ENCODE data around the gene PPP2R3B.

PPP2R3B gene

DNA sequence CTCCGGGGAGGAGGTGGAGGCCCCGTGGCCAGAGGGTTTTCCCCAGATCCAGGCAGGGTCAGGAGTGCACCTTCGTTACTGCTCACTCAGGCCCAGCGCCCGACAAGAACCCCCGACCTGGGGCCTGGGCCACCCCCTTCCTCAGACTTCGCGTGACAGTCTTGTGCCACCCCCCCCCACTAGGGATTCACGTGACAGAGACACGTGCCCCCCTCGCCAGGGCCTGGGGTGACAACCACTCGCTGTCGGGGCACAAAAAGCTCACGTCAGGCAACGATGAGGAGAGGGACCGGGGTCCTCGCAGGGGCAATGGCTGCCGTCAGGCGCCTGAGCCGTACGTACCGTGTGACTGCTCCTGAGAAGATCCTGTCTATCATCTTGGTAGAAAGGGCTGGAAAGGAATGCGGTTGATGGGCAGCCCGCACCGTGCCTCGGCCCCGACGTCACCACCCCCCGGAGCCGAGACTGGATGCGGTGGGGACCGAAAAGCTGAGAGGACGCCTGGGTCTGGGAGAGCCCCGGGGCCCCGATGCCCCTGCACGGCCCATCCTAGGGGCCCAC lies 45.1 kb downstream of the PPP2R3B start:
- Histone ChIP-seq H3K79me2 (ENCODE audit: control insufficient read depth, low read length) (peaks cover 39% of the 10 kb centered on the region), H4K20me1 (ENCODE audit: control insufficient read depth, insufficient read depth, low read depth, low read length) (no peaks in the 10 kb centered on the region), H3K36me3 (ENCODE audit: control insufficient read depth, low read length) (peaks cover 64% of the 10 kb centered on the region), H3K4me3 (ENCODE audit: low read length) (no peak overlapping the region), H3K9me2 (replicated peaks; ENCODE audit: control insufficient read depth, low read length) (no peaks in the 10 kb centered on the region), H3F3A (ENCODE audit: control insufficient read depth, insufficient read depth) (no peaks in the 10 kb centered on the region), H3K4me1 (ENCODE audit: control insufficient read depth, low read length) (no peaks in the 10 kb centered on the region), H3K27ac (ENCODE audit: low read depth, low read length) (no peak overlapping the region), H3K27me3 (ENCODE audit: control insufficient read depth, low read length) (no peaks in the 10 kb centered on the region), H3K4me2 (ENCODE audit: low read length) (no peak overlapping the region), H3K9me3 (ENCODE audit: control insufficient read depth, insufficient read depth, low read length) (peaks cover 21% of the 10 kb centered on the region; the same call in 1 of the 2 replicates)
- TF ChIP-seq, protein P1, sequence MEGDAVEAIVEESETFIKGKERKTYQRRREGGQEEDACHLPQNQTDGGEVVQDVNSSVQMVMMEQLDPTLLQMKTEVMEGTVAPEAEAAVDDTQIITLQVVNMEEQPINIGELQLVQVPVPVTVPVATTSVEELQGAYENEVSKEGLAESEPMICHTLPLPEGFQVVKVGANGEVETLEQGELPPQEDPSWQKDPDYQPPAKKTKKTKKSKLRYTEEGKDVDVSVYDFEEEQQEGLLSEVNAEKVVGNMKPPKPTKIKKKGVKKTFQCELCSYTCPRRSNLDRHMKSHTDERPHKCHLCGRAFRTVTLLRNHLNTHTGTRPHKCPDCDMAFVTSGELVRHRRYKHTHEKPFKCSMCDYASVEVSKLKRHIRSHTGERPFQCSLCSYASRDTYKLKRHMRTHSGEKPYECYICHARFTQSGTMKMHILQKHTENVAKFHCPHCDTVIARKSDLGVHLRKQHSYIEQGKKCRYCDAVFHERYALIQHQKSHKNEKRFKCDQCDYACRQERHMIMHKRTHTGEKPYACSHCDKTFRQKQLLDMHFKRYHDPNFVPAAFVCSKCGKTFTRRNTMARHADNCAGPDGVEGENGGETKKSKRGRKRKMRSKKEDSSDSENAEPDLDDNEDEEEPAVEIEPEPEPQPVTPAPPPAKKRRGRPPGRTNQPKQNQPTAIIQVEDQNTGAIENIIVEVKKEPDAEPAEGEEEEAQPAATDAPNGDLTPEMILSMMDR (IDR thresholded peaks at IDR 0.05; ENCODE audit: low read depth, low read length, poor library complexity, severe bottlenecking): no peak
- TF ChIP-seq EZH2phosphoT487 (IDR thresholded peaks at IDR 0.05; ENCODE audit: borderline replicate concordance, low read length): no peak

DNA sequence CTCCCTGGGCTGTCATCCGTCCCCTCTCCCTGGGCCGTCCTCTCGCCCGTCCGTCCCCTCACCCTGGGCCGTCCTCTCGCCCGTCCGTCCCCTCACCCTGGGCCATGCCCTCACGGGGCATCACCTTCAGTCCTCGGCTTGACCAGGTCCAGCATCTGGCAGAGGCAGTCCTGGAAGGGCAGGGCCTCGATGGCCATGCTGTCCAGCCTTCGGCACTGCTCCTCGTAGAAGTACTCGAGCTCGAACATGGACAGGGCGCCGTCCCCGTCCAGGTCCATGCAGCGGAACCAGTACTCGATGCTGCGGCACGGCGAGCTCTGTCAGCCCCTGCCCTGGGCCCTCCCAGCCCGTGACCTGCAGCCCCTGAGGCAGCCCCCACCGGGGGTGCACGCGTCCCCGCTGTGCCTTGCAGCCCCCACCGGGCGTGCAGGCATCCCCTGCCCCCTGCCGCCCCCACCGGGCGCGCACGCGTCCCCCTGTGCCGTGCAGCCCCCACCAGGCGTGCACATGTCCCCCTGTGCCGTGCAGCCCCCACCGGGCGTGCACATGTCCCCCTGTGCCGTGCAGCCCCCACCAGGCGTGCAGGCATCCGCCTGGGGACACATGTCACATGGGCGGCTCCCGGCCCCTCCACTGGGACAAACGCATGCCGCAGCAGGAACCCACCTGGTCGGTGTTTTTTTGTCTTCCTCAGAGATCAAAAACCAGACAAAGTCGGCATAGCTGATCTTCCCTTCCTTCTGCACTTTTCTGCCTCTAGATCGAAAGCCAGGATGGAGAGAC lies 45.9 kb downstream of the PPP2R3B start:
- Histone ChIP-seq H3F3A (ENCODE audit: control insufficient read depth, insufficient read depth) (no peaks in the 10 kb centered on the region), H3K4me2 (ENCODE audit: low read length) (no peak overlapping the region), H4K20me1 (ENCODE audit: control insufficient read depth, insufficient read depth, low read depth, low read length) (no peaks in the 10 kb centered on the region), H3K79me2 (ENCODE audit: control insufficient read depth, low read length) (peaks cover 47% of the 10 kb centered on the region), H3K27me3 (ENCODE audit: control insufficient read depth, low read length) (no peaks in the 10 kb centered on the region), H3K9me2 (replicated peaks; ENCODE audit: control insufficient read depth, low read length) (no peaks in the 10 kb centered on the region), H3K9me3 (ENCODE audit: control insufficient read depth, insufficient read depth, low read length) (peaks cover 20% of the 10 kb centered on the region; the same call in 1 of the 2 replicates), H3K36me3 (ENCODE audit: control insufficient read depth, low read length) (peaks cover 66% of the 10 kb centered on the region), H3K4me3 (ENCODE audit: low read length) (no peak overlapping the region), H3K4me1 (ENCODE audit: control insufficient read depth, low read length) (no peaks in the 10 kb centered on the region), H3K27ac (ENCODE audit: low read depth, low read length) (no peak overlapping the region)
- no peak for TF ChIP-seq EZH2phosphoT487 (IDR thresholded peaks at IDR 0.05; ENCODE audit: borderline replicate concordance, low read length)
- TF ChIP-seq, protein P1 (IDR thresholded peaks at IDR 0.05; ENCODE audit: low read depth, low read length, poor library complexity, severe bottlenecking): no peak

DNA sequence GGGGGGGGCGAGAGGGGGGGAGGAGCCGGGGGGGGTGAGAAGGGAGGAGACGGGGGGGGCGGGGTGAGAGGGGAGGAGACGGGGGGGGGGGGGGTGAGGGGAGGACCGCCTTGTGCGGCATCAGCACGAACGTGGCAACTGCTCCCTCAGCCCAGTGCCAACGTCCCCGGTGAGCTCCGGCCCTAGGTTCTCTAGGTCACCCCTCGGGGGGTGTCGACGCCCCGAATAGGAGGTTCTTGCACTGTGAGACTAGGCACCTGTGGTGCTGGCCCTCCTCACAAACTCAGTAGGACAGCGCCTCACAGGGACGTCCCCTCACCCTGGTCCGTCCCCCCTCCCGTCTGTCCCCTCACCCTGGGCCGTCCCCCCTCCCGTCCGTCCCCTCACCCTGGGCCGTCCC lies 46.6 kb downstream of the PPP2R3B start:
- Histone ChIP-seq H3K9me2 (replicated peaks; ENCODE audit: control insufficient read depth, low read length) (no peaks in the 10 kb centered on the region), H3K36me3 (ENCODE audit: control insufficient read depth, low read length) (peaks cover 68% of the 10 kb centered on the region), H3K4me1 (ENCODE audit: control insufficient read depth, low read length) (no peaks in the 10 kb centered on the region), H3K79me2 (ENCODE audit: control insufficient read depth, low read length) (peaks cover 50% of the 10 kb centered on the region), H3K27me3 (ENCODE audit: control insufficient read depth, low read length) (no peaks in the 10 kb centered on the region), H3K9me3 (ENCODE audit: control insufficient read depth, insufficient read depth, low read length) (peaks cover 16% of the 10 kb centered on the region; the same call in 1 of the 2 replicates), H3K4me3 (ENCODE audit: low read length) (no peak overlapping the region), H4K20me1 (ENCODE audit: control insufficient read depth, insufficient read depth, low read depth, low read length) (no peaks in the 10 kb centered on the region), H3K4me2 (ENCODE audit: low read length) (no peak overlapping the region), H3F3A (ENCODE audit: control insufficient read depth, insufficient read depth) (no peaks in the 10 kb centered on the region), H3K27ac (ENCODE audit: low read depth, low read length) (no peak overlapping the region)
- TF ChIP-seq EZH2phosphoT487 (IDR thresholded peaks at IDR 0.05; ENCODE audit: borderline replicate concordance, low read length): no peak
- TF ChIP-seq, protein P1 (IDR thresholded peaks at IDR 0.05; ENCODE audit: low read depth, low read length, poor library complexity, severe bottlenecking): no peak

Data from DOHH2 (cell line).